ENCODE data around the gene SAPCD2. TPM values are rescaled to one million over a fixed set of nuclear protein-coding genes. Genes with fewer than 3 reads are reported as not detected.

Gene SAPCD2
- total RNA-seq, 1 experiment from 2014 or later, result 41.1 TPM

GRCh38 chr9:137066096-137066861 is 4.1 kb downstream of the SAPCD2 start:
- BruUV-seq (replicated peaks), result no TSS peak
- no peaks in the 10 kb centered on the region for H3K9me3 Mint-ChIP-seq (ENCODE audit: low read depth, unreplicated experiment)
- H3K27me3 Mint-ChIP-seq (ENCODE audit: unreplicated experiment), result no peaks in the 10 kb centered on the region
- H3K36me3 Mint-ChIP-seq (ENCODE audit: insufficient read depth, unreplicated experiment), result peaks cover 28% of the 10 kb centered on the region
- no peak for TF ChIP-seq CTCF (IDR thresholded peaks at IDR 0.05; ENCODE audit: unreplicated experiment)
- no peak overlapping the region for H3K27ac Mint-ChIP-seq (ENCODE audit: unreplicated experiment)
- CTCF ChIA-PET, result interaction anchor here (2.0 kb wide), 1 partner anchor 20 kb away, joined by 27 read pairs; the partner anchor contains the start of gene NPDC1
- peaks cover 13% of the 10 kb centered on the region for H3K4me1 Mint-ChIP-seq (ENCODE audit: low read depth, unreplicated experiment)
- no peak overlapping the region for H3K4me3 Mint-ChIP-seq (ENCODE audit: low read depth, unreplicated experiment)
- no peak for DNase-seq
- intact Hi-C loops (cut with micrococcal nuclease; ENCODE audit: unreplicated experiment), result no loop called here

- Mint-ChIP-seq H3K27me3 (ENCODE audit: unreplicated experiment) (no peaks in the 10 kb centered on the region), H3K9me3 (ENCODE audit: low read depth, unreplicated experiment) (no peaks in the 10 kb centered on the region), H3K4me1 (ENCODE audit: low read depth, unreplicated experiment) (peaks cover 7% of the 10 kb centered on the region), H3K36me3 (ENCODE audit: insufficient read depth, unreplicated experiment) (peaks cover 20% of the 10 kb centered on the region), H3K27ac (ENCODE audit: unreplicated experiment) (no peak overlapping the region), H3K4me3 (ENCODE audit: low read depth, unreplicated experiment) (no peak overlapping the region)
- no peak for DNase-seq
- CTCF ChIA-PET, result no interaction called here
- no peak for TF ChIP-seq CTCF (IDR thresholded peaks at IDR 0.05; ENCODE audit: unreplicated experiment)
- no TSS peak for BruUV-seq (replicated peaks)
- intact Hi-C loops (cut with micrococcal nuclease; ENCODE audit: unreplicated experiment), result no loop called here
Measured at GRCh38 chr9:137065336-137065967, 4.9 kb downstream of the SAPCD2 start.

- intact Hi-C loops (cut with micrococcal nuclease; ENCODE audit: unreplicated experiment), result no loop called here
- Mint-ChIP-seq H3K27ac (ENCODE audit: unreplicated experiment) (no peak overlapping the region), H3K4me3 (ENCODE audit: low read depth, unreplicated experiment) (no peak overlapping the region), H3K27me3 (ENCODE audit: unreplicated experiment) (no peaks in the 10 kb centered on the region), H3K4me1 (ENCODE audit: low read depth, unreplicated experiment) (peaks cover 7% of the 10 kb centered on the region), H3K36me3 (ENCODE audit: insufficient read depth, unreplicated experiment) (peaks cover 17% of the 10 kb centered on the region), H3K9me3 (ENCODE audit: low read depth, unreplicated experiment) (no peaks in the 10 kb centered on the region)
- TF ChIP-seq CTCF (IDR thresholded peaks at IDR 0.05; ENCODE audit: unreplicated experiment), result no peak
- CTCF ChIA-PET, result interaction anchor here (1.5 to 1.6 kb wide), 2 partner anchors 9 to 18 kb away, joined by 11 to 26 read pairs; partner anchors contain the start of gene NPDC1
- no TSS peak for BruUV-seq (replicated peaks)
- DNase-seq, result no peak
Measured at GRCh38 chr9:137064880-137065164, 5.5 kb downstream of the SAPCD2 start.

GRCh38 chr9:137064027-137064879 is 6.1 kb downstream of the SAPCD2 start:
- H3K27ac Mint-ChIP-seq (ENCODE audit: unreplicated experiment), result no peak overlapping the region
- peak; percentile 68 for DNase-seq
- H3K9me3 Mint-ChIP-seq (ENCODE audit: low read depth, unreplicated experiment), result no peaks in the 10 kb centered on the region
- peaks cover 7% of the 10 kb centered on the region for H3K4me1 Mint-ChIP-seq (ENCODE audit: low read depth, unreplicated experiment)
- CTCF ChIA-PET, result interaction anchor here (0.6 to 1.6 kb wide), 6 partner anchors 9 to 425 kb away, joined by 3 to 26 read pairs (median 5); partner anchors contain the start of gene NPDC1
- peak; percentile 75 for TF ChIP-seq CTCF (IDR thresholded peaks at IDR 0.05; ENCODE audit: unreplicated experiment)
- peaks cover 11% of the 10 kb centered on the region for H3K36me3 Mint-ChIP-seq (ENCODE audit: insufficient read depth, unreplicated experiment)
- no TSS peak for BruUV-seq (replicated peaks)
- no peak overlapping the region for H3K4me3 Mint-ChIP-seq (ENCODE audit: low read depth, unreplicated experiment)
- H3K27me3 Mint-ChIP-seq (ENCODE audit: unreplicated experiment), result no peaks in the 10 kb centered on the region
- intact Hi-C loops (cut with micrococcal nuclease; ENCODE audit: unreplicated experiment), result no loop called here
